DMS53 treated with DMSO at 0.1 percent for 48 hours (cell line): ENCODE data around the gene S100A10.
A peak's percentile ranks its signal among the peaks of the same experiment; 100 is the strongest.

Source experiments
- DNase-seq: peaks from one replicate; lab custom pipeline; 2025; ENCODE audit not compliant: unreplicated experiment; lab: John Stamatoyannopoulos, UW

Gene S100A10

DNA sequence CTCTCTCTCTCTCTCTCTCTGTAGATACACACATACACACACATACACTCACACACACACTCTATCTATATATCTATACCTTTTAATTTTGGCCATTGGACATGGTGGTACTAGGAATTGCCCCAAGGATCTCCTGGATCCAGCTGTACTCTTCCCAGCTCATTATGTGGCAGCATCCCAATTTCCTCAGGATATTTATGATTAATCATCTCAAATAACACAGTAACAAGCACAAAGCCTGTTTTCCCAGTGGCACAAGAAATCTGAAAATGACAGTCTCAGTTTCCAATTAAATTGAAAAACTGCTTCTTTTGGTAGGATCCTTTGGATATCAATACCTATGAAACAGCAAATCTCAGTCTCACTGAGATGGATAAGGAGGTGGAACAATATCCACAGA, 27.6 kb downstream of the S100A10 start:
- no peak for DNase-seq

DNA sequence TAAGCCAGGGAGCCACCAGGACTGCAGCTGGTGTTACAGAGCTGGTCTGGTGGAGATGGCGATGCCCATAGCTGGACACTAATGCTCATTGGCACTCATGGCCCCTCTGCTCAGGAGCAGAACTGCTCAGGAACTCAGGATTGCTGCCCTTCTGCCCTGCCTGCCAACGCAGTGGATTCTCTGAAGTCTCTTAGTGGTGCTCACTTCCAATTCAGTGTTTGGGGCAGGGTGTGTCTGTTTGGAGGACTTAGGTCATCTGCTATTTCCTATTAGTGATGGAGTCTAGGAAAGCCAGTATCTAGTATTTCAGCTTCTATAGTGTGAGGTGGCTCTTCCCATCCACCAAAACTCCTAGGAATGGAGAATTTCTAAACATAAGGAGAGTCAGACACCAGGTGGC, 29.1 kb downstream of the S100A10 start:
- no peak for DNase-seq

DNA sequence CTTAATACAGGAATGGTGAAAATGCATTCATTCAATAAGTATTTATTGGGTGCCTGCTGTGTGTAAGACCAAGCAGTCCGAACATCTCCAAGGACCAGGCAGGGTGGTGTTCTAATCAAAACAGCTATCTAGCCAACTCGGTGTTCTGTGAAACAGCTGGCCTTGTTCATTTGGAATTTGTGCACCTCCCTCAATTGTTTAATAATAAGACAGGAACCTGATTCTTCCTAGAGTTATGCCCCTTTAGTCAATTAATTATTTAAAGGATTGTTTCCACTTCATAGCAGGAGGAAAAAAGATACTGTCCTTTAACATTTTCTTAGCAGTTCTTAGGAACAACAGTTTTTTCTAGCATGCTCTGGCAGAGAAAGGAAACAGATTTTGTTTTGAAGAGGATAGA, 30.4 kb downstream of the S100A10 start:
- no peak for DNase-seq

DNA sequence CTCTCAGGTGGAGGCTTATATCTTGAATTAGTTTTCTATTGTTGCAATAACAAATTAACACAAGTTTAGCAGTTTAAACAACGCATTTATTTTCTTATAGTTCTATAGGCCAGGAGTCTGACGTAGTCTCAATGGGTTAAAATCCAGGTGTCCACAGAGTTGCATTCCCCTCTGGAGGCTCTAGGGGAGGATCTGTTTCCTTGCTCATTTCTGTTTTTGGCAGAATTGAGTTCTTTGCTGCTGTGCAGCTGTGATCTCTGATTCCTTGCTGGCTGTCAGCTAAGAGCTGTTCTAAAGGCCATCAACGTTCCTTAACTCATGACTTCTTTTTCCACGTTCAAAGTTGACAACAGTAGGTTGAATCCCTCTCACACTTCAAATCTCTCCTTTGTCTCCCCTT, 31.8 kb downstream of the S100A10 start:
- DNase-seq = no peak

DNA sequence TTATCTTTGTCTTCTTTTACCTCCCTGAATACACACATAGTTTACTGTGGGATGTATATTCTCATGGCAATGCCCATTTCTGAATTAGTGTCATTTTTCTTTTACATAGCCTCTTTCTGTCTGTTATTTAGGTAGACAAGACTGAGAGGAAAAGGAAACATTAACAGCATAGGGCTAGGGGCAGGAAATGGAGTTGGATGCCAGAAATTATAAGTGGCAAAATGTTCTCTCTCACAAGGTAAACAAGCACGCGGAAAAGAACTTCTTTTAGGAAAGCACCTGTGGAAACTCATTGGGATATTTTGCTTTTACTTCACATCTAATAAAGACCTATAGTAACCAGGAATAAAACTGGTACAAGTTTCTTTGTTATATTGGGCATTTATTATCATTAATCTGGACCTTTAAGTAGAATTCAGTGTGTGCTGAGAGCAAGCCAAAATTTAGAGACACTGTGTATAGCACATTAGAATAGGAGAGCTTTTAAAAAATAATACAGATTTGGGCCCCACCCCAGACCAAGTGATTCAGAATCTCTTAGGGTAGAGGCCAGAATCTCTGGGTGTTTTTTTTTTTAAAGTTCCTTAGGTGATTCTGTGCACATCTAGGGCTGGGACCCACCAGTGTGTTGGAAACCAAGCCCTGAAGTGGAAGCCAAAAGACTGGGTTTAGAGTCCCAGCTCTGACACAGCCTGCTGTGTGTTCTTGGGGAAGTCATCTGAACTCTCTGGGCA, 32.7 kb downstream of the S100A10 start:
- no peak for DNase-seq

DNA sequence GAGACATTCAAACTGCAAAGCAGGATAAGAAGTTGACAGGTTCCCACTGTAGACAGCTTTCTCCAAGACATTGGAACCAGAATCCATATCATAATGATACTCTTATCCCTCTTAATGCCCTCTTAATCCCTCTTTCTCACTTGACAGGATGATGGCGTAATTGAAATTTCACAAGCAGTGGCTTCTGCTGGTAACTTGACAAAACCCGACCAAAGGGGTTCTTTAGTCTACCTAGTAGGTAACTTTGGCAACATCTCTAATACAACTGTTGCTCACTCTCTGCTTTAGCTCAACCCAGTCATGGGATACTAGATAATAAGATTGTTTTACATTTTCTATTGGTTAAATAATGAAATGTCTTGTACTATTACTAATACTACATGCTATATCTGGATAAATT, 34.7 kb downstream of the S100A10 start:
- DNase-seq = no peak

DNA sequence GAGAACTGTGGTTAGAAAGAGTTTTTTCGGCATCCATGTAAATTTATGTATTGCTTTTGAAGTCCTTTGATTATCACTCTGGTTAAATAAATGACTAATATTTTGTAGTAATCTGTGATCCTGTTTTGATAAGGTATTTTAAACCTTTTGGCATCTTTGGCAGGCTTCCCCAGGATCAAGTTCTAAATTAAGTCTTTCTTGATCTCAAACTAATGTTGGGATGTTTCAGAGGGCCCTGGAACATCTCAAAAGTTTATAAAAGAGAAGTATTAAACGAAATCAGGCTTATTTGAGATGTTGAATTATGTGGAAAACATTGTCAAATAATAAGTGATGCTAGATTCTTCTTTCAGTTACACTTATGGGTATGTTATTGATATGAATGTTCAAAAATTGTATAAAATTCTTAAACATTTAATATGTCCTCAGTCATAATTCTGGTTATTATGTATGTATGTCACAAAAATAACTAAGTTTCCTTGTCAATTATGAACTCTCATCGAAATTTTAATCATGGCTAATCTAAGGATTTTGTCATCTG, 36.6 kb downstream of the S100A10 start:
- no peak for DNase-seq

DNA sequence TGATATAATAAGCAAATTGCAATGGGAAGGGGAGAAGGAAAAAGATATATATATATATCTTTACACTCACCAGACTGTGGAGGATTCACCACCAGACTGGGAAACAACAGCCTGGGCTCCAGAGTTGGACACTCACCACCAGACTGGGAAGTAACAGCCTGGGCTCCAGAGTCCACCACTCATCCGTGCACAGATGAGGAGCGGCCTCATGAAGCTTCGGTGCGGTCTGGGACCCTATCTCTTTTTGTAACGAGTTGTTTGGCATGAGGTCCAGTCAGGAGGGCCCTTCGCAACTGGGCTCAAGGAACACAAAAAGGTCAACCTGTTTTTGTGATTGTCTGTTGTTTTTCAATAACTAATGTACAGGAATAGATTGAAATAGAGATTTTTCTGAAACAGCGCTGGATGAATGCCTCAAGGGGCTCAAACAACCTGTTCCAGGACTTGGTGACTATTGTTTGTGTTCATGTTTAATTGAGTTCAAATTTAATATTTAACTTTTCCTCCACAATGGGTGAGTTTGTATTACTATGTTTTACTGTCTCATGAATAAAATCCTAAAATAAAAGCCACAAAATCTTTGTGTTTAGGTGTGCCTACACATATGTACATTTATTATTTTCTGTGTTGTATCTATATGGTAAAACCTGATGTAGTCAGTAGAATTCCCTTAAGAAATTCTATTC, 40.1 kb downstream of the S100A10 start:
- DNase-seq = no peak

DNA sequence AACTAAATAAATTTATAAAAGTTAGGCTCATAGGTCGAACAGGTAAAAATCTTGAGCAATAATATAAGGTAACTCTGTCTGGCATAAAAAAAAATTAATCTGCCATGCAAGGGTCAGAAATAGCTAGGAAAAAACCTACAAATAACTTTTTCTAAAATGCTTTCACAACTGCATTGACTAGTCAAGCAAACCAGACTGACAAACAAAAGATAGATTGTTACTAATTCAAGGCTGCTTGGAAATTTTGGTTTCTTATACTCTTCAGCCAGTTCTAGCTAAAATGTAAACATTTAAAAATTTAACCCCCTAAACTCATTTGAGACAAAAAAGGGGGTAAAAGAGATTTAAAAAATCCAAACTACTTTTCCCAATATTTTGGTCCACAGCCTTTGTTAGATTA, 40.8 kb downstream of the S100A10 start:
- DNase-seq = no peak

DNA sequence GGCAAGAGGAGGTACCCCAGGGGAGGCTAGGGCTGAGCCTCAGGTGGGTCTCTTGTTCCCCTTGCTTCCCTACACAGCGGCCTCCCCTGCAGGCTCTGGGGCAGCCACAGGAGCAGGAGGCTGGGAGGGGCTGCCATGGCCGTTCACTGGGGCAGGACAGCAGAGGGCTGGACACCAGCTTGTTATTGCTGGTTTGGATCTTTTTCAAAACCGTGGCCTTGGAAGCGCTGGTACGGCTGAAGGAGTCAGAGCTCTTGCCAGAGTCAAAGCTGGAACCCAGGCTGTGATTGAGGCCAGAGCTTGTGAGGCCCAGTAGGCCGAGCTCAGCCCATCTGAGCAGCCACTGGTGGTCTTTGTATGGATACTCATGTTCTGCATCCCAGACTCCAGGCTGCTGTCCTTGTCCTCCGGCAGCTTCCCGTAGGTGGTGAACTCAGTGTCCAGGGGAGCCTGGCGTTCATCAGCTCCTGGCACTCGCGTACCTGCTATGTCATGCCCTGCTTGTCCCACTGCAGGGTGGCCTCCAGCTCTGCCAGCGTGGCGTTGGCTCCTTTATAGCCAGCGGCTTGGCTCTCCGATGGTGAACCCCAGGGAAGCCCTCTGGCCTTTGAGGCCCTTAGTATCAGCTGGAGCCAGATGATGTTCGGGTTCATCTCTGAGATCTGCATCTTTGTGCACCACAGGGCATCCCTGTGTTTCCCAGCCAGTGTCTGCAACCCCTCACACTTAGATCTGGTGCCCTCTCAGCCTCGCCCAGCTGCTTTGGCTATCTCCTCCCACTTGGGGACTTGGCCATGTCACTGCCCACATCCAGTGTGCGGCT, 44.1 kb downstream of the S100A10 start:
- DNase-seq = no peak

DNA sequence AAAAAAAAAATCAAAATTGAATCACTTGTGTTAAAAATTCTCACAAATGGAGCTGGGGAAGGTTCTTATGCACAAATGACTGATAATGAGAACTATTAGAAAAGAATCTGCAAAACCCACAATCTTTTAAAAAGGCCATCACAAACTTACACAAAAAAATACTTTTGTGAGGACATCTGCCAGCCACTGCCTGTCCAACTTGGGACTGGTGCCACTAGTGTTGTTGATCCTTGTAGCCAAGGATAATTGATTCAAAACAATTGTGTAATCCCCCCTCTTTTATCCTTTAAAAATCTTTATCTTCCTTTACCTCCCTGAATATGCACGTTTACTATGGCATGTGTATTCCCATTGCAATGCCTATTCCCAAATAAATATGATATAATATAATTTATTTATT, 45.2 kb downstream of the S100A10 start:
- DNase-seq = no peak

DNA sequence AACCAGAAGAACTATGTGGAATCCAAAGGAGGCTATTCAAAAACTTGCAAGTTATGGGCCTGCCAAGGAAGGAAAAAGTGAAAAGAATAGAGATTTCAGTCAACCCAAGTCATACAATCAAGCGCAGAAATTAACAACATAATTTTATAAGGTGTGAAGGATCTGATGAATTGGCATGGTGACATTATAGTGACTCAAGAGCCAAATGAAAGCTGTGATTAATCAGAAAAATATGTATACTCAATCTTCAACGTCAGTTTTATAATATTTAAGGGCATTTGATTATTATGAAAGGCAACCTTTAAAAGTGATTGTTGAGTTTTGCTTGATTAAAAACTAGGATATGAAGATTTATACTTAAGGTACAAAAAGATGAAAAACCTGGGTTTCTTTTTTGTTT, 46.5 kb downstream of the S100A10 start:
- no peak for DNase-seq

DNA sequence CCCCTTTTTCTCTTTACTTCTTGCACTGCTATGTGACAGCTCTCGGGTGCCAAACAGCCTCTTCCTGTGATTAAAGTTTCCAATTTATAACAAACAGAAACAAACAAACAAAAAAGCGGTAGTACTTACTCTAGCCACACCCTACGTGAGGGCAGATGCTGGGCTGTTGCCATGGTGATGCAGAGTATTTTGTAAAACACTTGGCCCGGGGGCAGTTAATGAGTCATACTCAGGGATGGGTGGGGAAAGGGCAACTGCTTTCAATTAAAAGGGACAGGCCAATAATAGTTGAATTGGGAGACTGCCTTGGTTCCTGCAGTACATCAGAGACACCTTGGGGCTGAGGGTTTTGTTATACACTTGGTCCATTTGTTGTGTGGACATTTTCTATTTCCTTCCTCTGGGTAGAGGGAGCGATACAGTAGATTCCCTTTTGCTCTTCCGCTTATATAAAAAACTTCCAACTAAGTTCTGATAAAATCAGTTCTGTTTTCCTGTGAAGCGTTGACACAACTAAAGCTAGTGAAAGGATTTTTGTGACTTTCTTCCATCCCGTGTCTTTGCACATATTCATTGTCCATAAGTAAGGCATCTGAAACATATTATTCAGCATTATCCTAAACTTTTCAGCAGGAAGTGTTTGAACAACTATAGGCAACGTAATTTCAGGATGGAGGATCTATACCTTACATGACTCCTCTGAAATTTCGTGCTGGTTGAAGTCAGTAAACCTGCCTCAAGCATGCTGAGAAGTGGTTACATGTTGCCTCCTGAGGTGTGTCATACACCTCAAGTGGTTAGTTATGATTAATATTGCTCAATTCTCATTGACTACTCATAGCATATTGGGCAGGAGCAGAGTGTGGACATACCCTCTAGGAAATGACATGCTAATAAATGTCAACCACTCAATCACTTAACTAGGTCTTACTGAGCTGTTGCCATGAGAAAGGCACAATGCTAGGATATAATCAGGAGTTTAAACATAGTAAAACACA, 47.6 kb downstream of the S100A10 start:
- DNase-seq = peak; percentile 30

DNA sequence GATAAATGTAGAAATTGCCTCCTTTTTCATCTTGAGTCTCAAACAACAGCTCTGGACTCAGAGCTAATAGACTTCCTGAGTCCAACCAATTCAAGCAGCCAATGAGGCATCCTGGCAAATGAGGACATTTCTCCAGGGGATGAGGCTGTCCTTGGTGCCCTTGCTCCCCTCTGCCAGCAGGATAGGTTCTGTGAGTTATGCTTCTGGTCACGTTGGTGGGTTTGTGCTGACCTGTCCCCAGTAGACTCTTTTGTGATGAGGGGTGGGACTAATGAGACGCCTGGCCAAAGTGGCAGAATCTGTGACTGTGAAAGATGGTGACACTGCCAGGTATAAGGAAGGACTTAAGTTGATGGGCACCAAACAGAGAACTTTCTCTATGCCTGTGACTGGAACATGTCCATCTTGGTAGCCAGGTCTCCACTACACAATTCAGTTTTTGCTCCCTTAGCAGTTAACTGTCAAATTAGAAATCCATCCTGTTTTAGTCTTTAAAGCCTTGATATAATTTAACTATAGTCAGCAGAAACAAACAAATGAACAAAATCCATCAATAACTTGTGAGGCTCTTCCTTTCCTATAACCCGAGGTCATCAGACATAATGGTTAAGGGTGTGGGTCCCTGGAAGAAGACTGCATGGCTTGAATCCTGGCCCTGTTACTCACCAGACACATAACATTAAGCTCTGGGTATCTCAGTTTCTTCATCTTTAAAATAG, 48.6 kb downstream of the S100A10 start:
- no peak for DNase-seq

DNA sequence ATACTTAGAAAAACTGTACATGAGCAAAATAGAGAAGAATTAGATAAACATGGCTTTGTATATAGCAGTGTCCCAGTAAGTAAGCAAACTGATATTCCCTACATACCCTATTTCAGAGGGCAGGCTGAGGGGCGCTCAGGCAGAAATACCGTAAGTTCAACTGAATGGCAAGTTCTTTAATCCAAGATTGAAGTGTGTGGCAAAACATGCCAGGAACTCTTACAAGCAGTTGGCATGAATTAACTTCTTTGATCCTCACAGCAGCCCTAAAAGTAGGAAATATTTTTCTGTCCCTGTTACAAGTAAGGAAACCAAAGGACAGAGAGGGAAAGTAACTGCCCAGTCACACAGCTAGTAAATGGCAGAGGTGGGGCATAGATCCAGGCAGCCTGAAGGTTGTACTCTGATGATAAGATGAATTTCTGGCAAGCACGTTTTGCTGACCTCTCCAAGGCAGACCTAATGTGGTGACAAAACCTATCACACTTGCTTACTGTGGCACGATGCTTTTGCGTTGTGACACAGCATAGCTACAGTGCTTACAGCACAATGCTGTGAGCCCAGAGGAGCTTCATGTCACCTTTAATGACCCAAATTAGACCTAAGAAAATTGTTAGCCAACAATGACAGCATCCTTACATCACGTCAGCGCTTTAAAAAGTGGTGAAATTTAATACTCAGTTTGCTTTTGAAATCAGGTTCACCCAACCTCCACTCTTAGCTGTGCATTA, 49.4 kb downstream of the S100A10 start:
- DNase-seq = no peak

DNA sequence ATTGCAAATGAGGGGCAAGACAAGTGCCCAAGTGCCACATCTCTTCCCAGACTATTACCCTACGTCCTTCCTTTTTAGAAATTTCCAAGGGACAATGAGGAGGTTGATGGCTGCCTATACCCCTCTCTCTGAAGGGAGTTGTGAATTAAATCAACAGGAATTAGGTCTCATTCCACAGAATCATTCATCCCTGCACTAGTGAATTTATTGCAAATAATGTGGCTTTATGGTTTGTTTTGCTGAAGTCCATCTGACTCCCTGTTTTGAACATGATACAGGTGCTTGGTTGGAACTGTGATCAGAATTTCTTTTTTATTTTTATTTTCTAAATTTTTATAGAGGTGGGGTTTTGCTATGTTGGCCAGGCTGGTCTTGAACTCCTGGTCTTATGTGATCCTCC, 50.1 kb downstream of the S100A10 start:
- DNase-seq = no peak

DNA sequence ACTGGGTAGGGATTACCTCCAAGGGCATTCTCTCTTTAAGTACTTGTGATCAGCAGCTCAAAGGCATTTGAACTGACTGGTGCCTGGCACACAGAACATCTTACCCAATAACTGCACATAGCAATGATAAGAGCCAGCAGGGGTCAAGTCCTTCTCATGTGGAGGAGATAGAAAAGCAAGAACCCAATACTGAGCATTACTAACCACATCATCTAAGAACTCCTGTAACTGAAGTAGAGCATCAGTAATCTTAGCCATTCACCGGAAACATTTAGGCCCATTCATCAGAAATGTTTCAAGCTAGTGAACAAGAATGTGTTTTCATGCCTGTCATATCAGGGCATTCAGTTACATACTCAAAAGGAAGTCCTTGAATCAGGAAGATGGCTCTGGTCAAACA, 50.8 kb downstream of the S100A10 start:
- no peak for DNase-seq

DNA sequence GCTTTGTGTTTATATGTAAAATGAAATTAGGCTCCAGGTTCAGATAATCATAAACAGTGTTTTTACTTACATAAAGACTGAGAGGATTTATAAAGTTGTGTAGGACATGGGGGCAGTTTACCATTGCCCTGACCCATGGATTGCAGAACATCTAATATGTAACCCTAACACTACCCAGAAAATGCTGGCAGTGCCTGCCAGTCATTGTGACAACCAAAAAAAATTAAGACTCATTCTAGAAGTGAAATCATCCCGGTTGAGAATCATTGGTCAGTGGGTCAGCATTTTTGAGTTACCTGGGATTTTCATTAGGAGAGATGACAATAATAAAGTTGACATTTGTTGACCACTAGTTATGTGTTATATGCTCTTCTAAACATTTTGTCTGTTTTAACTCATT, 53.1 kb downstream of the S100A10 start:
- DNase-seq = no peak

DNA sequence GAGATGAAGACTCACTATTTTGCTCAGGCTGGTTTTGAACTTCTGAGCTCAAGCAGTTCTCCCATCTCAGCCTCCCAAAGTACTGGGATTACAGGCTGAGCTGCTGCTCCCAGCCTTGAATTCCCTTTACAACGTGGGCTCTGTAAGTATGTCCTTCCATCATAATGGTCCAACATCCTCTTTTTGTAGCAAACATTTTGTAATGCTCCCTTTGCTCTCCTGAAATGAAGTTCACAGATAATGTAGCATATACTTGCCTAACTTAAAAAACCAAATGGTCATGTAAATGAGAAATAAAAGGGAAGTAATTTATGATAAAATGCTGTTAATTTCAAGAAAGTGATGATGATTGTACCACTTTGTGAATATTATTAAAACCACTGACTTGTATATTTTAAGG, 53.9 kb downstream of the S100A10 start:
- no peak for DNase-seq
